ACHN (cell line): ENCODE data around the gene UFSP1.

ENCODE experiments used
- DNase-seq: peaks from one replicate; pipeline ENCODE4 v3.0.0-alpha.2; 2015
- in situ Hi-C: cut with HindIII; loops from 2 replicates; pipeline ENCODE4 v1.10.0; 2017; ENCODE audit warnings: low sequenced_read_pairs, low pct_ligation_motif_present, low pct_unique_long_range_greater_than_20kb

UFSP1 gene

DNA sequence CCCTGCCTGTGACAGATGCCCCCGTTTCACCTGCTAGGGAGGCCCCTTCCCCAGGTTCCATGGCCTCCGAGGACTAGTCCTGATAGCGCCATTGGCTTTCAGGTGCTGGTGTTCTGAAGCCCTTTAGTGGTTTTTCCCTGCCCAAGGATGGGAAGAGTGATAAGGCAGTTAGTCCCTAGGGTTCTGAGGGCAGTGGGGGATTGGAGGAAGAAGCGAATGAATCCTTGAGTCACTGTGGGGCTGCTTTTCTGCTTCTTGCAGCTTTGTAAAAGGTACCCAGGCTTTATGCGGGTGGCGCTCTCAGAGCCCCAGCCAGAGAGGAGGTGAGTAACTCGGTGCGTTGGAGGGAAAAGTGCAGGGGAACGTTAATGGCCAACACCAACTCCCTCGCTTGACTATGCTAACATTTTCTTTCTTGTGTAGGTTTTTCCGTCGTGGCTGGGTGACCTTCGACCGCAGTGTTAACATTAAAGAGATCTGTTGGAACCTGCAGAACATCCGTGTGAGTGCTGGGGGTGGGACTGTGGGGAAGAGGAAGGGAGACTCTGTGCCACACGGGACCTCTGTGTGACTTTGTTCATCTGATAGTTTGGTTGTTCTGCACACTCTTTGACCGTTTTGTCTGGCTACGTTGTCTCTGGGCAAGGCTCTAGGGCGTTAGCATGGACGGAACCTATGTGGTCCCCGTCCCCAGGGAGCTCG lies 3.9 kb downstream of the UFSP1 start:
- in situ Hi-C loops = loop anchor here (10.0 kb wide), 1 partner anchor 169 kb away; no protein-coding TSS in a partner anchor
- no peak for DNase-seq

DNA sequence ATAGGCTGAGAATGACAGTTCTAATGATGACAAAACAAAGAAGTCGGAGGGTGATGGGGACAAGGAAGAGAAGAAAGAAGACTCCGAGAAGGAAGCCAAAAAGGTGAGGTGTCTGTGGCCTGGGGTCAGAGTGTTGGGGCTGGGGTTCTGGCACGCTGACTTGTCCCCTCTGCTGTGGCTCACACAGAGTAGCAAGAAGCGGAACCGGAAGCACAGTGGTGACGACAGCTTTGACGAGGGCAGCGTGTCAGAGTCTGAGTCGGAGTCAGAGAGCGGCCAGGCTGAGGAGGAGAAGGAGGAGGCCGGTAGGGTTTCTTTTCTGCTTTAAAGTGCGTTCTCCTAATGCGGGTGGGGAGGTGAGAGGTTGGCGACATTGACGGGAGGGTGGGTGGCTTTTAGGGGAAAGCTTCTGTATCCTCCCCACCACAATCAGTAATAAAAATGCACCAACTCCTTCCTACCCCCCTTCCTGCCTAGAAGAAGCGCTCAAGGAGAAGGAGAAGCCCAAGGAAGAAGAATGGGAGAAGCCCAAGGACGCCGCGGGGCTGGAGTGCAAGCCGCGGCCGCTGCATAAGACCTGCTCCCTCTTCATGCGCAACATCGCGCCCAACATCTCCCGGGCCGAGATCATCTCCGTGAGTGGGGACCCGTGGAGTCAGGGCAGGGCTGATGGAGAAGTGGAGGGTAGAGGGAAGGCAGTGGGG lies 4.6 kb downstream of the UFSP1 start:
- in situ Hi-C loops = loop anchor here (10.0 kb wide), 1 partner anchor 170 kb away; no protein-coding TSS in a partner anchor
- no peak for DNase-seq

DNA sequence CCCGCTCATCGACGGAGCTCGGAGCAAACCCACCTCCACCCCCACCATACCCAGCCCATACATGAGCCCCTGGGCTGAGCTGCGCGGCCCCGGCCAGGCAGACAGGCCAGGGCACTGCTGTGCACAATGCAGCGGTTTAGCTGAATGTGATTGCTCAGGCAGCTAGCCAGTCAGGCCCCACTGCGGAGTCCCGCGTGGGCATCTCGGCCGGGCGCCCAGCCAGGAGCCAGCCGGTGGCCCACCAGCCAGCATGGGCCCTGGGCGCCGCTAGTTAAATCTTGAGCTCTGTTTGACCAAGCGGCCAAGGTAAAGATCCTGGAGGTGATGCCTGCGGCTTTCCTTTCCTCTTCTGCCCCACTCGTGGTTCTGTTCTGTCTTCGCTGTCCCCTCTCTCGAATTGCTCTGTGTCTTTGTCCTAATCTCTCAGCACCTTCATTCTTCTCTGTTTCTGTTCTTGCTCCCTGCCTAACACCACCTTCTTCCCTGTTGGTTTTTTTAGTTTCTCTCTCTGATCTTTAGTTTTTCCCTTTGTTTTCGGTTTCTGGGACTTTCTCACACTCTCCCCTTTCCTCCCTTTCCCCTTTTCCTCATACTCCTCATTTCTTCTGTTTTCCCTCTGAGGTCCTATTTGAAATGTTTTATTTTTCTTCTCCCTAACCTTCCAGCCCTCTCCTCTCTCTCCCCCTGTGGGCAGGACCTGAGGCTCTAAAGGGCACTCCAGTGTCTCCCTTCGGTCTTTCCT lies 6.6 kb downstream of the UFSP1 start:
- in situ Hi-C loops = loop anchor here (10.0 kb wide), 1 partner anchor 172 kb away; no protein-coding TSS in a partner anchor
- DNase-seq = no peak

DNA sequence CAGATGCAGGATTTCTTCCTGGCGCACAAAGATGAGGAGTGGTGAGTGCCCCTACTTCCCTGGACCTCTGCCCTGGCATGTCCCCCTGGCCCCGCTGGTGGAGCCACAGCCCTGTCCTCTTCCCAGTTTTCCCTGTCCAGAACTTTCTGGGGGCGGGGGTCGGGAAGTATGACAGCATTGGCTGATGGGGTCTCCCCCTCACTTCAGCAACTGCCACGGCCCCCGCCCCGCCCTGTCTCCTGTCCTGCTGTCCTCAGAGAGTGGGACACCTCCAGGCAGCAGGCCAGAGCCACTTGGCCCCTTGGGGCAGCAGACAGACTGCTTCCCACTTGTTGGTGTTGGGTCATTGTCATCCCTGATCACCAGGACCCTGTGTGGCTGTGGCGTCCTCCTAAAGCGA lies 7.3 kb downstream of the UFSP1 start:
- no peak for DNase-seq
- in situ Hi-C loops = loop anchor here (10.0 kb wide), 1 partner anchor 173 kb away; no protein-coding TSS in a partner anchor

DNA sequence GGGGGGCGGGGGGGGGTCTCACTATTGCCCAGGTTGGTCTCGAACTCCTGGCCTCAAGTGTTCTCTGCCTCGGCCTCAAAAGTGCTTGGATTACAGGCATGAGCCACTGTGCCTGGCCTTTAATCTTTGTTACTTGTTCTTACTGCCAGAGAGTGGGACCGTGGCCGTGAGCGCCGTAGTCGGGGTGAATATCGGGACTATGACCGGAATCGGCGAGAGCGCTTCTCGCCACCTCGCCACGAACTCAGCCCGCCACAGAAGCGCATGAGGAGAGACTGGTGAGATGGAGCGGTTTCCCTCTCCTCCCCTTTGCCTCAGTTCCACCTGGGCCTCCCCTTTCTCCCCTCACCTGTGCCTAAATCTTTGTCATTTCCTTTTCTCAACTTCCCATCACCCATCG lies 8.4 kb downstream of the UFSP1 start:
- in situ Hi-C loops = loop anchor here (10.0 kb wide), 1 partner anchor 174 kb away; no protein-coding TSS in a partner anchor
- DNase-seq = no peak

DNA sequence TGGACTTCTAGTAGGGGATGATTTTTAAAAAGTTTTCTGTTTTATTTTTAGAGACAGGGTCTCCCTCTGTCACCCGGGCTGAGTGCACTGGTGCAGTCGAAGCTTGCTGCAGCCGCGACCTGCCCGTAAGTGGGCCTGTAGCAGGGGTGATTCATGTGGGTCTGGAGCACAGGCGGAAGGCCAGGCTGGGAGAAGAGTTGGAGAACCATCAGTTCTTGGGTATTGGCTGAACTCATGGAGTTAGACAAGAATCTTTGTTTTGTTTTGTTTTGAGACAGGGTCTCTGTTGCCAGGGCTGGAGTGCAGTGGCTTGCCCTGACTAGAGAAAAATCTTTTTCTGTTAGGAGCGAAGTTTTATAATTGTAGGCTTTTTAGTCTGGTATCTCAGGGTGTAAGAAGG lies 8.9 kb downstream of the UFSP1 start:
- in situ Hi-C loops = loop anchor here (10.0 kb wide), 1 partner anchor 174 kb away; no protein-coding TSS in a partner anchor
- no peak for DNase-seq

DNA sequence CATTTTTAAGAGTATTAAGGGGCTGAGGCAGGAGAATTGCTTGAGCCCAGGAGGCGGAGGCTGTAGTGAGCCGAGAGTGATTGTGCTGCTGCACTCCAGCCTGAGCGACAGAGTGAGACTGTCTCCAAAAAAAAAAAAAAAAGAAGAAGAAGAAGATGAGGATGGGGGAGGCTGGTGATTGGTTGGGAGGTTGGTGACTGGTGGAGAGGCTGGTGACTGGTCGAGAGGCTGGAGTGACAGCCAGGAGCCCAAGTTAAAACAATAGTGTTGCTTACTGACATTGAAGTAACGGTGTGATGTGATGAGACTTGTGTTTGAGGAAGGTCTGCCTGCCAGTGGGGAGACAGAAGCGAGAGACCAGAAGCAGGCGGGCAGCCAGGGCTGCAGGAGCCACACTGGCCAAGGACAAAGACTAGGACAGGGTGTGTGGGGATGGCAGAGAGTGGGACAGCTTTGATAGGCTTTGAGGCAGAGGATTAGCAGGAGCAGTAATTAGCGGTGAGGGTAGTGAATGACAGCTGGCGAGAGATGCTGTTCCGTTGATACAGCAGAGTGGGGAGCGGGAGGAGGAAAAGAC lies 9.7 kb downstream of the UFSP1 start:
- in situ Hi-C loops = loop anchor here (10.0 kb wide), 1 partner anchor 175 kb away; no protein-coding TSS in a partner anchor
- no peak for DNase-seq

DNA sequence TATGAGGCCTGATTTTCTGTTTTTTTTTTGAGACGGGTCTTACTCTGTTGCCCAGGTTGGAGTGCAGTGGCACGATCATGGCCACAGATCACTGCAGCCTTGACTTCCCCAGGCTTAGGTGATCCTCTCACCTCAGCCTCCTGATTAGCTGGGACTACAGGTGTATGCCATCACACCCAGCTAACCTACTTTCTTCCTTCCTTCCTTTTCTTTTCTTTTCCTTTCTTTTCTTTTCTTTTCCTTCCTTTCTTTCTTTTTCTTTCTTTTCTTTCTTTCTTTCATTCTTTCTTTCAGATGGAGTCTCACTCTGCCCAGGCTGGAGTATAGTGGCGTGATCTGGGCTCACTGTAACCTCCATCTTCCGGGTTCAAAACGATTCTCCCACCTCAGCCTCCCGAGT lies 10.8 kb downstream of the UFSP1 start:
- DNase-seq = no peak
- in situ Hi-C loops = no loop called here

DNA sequence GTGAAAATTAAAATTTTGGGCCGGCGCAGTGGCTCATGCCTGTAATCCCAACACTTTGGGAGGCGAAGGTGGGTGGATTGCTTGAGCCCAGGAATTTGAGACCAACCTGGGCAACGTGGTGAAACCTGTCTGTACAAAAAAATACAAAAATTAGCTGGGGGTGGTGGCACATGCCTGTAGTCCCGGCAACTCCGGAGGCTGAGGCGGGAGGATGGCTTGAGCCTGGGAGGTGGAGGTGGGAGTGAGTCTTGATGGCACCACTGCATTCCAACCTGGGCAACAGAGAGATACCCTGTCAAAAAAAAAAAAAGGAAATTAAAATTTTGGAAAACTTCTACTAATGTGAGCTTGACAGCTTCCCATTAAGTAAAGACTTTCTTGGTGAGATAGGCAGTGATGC lies 11.5 kb downstream of the UFSP1 start:
- no peak for DNase-seq
- in situ Hi-C loops = no loop called here

DNA sequence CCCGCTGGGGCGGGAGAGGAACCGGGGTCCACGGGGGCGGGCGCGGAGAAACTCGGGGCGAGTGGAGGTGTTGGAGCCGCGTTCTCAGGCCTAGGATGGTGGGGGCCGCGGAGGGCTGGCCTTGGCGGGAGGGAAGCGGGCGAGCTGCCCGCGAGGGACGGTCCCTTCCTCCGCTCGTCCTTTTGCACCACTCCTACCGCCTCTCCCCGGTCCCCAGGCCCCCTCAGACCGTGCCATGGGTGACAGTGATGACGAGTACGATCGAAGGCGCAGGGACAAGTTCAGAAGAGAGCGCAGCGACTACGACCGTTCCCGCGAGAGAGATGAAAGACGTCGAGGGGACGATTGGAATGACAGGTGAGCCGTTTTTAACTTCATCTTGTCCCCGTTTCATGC lies 14.2 kb downstream of the UFSP1 start:
- peak; percentile 35 for DNase-seq
- in situ Hi-C loops = no loop called here

DNA sequence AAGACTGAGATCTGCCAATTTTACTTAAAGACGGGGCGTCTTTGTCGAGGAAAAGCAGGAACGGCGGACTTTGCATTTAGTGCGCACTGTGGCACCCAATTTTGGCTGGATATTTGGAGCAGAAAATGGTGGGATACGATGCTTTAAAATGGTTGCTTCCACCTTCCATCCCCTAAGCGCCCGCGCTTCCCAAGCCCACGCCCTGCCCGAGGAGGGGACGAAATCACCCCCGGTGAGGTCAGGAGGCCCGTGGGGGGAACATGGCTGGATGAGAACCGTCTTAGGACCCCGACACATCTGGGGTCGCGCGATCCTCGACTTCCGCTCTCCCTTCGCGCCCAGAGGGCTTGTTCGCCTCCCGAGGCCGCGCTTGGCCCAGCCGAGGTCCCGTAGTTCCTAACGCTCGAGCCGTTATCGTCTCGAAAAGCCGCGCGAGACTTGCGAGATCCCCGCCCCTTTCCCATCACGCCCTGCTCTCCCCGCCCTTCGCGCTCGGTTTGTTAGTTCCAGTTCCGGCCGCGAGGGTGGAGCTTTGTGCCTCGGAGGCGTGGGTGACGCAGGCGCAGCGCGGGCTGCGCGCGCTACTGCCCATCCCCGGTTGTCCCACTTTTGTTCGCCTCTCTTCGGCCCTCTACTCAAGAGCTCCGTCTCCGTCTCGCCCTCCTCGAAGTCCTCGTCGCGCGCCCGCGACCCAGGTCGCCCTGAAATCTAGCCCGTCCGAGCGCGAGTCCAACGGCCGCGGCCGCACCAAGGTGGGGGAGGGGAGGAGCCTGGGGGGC lies 14.7 kb downstream of the UFSP1 start, which contains the start of gene SRRT:
TSS of gene SRRT (plus strand) at position 527 of the 779 bp plus-strand sequence. CDS start 488 bp downstream, outside the sequence.
- in situ Hi-C loops = no loop called here
- peak; percentile 100 for DNase-seq

DNA sequence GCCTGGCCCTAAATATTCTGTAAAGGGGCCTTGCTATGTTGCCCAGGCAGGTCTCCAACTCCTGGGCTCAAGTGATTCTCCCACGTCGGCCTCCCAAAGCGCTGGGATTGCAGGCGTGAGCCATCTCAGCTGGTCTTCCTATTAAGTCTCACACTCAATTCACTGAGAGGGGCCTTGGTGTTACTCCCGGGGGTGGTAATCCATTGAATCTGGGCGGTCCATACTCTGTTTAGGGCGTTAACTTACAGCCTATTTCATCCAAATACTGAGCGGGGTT lies 15.3 kb downstream of the UFSP1 start:
- in situ Hi-C loops = no loop called here

DNA sequence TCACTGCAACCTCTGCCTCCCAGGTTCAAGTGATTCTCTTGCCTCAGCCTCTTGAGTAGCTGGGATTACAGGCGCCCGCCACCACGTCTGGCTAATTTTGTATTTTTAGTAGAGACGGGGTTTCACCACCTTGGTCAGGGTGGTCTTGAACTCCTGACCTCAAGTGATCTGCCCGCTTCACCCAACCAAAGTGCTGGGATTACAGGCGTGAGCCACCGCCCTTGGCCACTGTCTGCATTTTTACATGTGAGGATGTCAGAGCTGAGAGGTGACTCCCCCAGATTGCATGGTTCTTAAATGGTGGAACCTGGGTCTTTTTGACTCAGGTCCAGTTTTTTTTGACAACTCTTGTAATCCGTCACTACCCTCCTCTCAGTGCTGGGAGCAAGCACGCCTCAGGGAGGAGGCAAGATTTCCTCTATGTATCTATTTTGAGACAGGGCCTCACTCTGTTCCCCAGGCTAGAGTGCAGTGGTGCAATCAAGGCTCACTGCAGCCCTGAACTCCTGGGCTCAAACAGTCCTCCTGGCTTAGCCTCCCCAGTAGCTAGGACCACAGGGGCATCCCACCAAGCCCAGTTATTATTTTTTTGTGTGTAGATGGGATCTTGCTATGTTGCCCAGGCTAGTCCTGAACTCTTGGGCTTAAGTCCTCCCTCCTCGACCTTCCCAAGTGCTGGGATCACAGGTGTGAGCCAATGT lies 15.8 kb downstream of the UFSP1 start:
- in situ Hi-C loops = no loop called here
- no peak for DNase-seq

More for the DNA sequence above, 15.3 kb downstream of the UFSP1 start:
- DNase-seq = no peak

DNA sequence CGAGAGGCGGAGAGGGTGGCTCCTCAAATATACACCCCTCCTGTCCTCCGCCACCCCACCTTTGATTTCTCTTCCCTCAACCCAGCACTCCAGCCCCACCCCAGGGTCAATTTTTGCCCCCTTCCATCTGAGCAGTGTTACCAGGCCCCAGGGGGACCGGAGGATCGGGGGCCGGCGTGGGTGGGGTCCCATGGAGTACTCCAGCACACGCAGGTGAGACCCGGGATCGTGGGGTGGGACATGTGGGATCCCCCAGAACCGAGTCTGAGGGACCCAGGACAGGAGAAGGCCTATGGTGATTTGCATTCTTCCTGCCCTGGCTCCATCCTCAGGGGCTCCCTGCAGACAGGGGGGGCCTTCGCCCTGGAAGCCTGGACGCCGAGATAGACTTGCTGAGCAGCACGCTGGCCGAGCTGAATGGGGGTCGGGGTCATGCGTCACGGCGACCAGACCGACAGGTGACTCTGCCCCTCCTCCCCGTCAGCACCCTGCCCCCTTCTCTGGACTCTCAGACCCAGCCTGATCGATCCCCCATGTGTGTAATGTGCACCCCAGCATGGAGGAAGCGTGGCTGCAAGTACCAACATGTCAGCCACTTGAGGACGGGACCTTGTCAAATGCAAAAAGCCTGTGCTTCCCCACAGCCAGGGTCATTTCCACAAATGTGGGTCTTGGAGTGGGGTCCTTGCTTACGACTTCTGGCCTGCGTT lies 21.6 kb downstream of the UFSP1 start:
- no peak for DNase-seq
- in situ Hi-C loops = no loop called here

DNA sequence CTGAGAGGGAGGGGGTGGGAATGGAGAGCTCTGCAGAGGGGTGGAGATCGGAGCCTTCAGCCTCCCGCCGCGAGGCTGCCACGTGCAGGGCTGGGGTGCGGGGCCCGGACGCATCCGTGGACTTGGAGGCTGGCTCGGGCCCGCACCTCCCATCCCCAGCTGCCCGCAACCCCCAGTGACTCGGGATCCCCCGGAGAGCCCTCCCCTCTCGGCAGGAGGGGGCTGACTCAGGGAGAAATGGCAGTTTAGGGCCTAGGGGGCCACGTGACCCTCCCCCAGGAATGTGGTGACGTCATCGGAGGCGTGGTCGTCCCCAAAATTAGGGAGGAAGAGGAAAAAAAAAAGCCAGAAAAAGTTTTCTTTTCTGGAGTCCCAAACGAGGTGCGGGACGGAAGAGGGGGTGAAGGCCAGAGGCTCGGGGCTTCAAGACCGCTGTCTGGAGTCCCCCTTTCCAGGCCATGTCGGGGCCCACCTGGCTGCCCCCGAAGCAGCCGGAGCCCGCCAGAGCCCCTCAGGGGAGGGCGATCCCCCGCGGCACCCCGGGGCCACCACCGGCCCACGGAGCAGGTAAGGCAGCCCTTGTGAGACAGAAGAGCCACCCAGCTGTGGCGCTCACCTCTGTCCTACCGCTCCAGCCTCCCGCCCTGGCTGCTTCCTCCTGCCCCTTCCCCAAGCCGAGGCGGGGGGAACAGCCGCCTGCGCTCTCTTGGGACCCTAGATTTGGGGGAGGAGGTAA lies 22.3 kb downstream of the UFSP1 start, which contains the start of gene TRIP6:
TSS of gene TRIP6 (plus strand) at position 348 of the 736 bp plus-strand sequence. CDS start at position 459, 111 bp downstream.
- DNase-seq = peak; percentile 96
- in situ Hi-C loops = no loop called here

DNA sequence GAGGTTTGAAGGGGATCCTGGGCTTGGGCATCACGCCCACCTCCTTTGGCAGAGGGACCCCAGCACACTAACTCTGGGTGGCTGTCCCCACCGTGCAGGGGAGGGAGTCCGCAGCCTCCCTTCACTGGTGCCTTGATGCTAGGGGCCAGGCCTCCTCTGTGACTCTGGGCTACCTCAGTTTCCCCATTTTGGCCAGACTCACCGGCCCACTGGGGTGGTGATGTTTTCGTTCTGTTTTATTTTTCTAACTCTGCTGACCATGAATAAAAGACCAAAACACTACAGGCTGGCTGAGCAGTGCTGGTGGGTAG lies 22.8 kb downstream of the UFSP1 start:
- in situ Hi-C loops = no loop called here
- no peak for DNase-seq
